Epithelial cell of esophagus (primary cell): ENCODE results near the gene CPT1C.

Source experiments
- DNase-seq: peaks from one replicate; pipeline ENCODE4 v3.0.0; 2010; ENCODE audit warnings: low read depth
- H3K4me3 ChIP-seq: 2 replicates; pipeline ENCODE4 v1.5.1; 2011; ENCODE audit warnings: mild to moderate bottlenecking, low read length, control low read depth
- TF ChIP-seq, protein P1 (sequence below): IDR thresholded peaks from 2 replicates; pipeline ENCODE4 v1.5.1; 2011; ENCODE audit warnings: low read depth, mild to moderate bottlenecking, low read length, control low read depth, inconsistent platforms; ENCODE audit not compliant: insufficient read depth; ENCODE audit errors: missing control alignments

CPT1C gene

GRCh38 chr19:49677901-49678674 lies 12.8 kb upstream of the CPT1C start:
- peak overlapping the region; percentile 95 for H3K4me3 ChIP-seq
- TF ChIP-seq, protein P1, sequence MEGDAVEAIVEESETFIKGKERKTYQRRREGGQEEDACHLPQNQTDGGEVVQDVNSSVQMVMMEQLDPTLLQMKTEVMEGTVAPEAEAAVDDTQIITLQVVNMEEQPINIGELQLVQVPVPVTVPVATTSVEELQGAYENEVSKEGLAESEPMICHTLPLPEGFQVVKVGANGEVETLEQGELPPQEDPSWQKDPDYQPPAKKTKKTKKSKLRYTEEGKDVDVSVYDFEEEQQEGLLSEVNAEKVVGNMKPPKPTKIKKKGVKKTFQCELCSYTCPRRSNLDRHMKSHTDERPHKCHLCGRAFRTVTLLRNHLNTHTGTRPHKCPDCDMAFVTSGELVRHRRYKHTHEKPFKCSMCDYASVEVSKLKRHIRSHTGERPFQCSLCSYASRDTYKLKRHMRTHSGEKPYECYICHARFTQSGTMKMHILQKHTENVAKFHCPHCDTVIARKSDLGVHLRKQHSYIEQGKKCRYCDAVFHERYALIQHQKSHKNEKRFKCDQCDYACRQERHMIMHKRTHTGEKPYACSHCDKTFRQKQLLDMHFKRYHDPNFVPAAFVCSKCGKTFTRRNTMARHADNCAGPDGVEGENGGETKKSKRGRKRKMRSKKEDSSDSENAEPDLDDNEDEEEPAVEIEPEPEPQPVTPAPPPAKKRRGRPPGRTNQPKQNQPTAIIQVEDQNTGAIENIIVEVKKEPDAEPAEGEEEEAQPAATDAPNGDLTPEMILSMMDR, result peak; percentile 58
- peak; percentile 75 for DNase-seq

DNA sequence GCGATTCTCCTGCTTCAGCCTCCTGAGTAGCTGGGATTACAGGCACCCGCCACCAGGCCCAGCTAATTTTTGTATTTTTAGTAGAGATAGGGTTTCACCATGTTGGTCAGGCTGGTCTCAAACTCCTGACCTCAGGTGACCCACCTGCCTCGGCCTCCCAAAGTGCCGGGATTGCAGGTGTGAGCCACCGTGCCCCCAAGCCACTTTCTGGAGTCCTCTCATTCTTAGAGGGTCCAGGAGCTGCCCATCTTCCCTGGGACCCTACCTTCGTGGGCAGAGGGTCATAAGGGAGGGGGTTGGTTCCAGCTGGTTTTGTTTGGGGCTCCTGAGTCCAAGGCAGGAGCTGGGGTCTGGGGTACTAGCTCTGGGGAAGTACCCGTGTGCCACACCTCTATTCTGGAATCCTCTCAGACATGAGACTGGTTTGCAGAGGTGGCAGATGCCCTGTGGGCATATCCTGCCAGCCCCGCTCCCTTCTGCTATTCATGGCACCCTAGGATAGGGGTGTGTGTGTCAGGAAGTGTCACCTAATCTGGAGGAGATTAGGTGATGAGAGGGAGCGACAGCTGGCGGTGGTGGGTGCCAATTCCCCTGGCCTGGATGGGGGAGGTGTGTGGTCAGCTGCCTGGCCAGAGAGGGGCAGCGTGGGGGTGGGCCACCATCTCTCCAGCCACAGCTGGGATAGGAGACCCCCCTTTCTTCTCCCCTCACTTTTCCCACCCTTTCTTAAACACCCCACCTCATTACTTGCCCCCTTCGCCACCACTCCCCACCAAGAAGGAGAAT lies 11.7 kb upstream of the CPT1C start:
- H3K4me3 ChIP-seq, result no peak overlapping the region
- DNase-seq, result peak; percentile 32
- TF ChIP-seq, protein P1, result no peak

DNA sequence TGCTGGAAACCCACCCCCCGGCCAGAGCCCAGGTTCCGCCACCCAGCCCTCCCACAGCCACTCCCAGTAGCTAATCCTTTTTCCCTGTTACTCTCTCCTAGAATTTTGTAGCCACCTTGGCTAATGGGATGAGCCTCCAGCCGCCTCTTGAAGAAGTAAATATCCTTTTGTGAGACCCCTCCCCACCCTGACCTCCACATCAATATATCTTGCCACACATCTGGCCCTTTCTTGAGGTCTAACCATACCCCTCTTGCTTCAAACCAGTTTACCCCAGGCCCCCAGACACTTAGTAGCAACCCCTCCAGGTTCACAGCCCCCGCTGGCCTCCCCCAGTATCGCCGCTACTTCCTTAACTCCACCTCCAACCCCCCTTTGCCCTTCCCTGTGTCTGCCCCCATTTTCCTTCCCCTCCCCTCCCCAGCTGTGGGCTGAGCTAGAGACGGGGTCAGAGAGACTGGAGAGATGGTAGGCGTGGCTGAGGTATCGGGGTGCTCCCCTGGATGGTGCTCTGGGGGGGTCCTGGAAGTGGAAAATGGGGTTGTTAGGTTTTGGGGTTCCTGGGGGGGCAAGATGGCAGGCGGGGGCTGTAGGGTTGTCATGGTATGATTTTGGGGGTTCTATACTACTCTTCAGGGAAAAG lies 11.0 kb upstream of the CPT1C start:
- DNase-seq, result no peak
- TF ChIP-seq, protein P1, result no peak
- H3K4me3 ChIP-seq, result no peak overlapping the region

GRCh38 chr19:49680421-49681351 lies 10.2 kb upstream of the CPT1C start:
- DNase-seq, result peak; percentile 83
- H3K4me3 ChIP-seq, result no peak overlapping the region
- TF ChIP-seq, protein P1, result peak; percentile 96

DNA sequence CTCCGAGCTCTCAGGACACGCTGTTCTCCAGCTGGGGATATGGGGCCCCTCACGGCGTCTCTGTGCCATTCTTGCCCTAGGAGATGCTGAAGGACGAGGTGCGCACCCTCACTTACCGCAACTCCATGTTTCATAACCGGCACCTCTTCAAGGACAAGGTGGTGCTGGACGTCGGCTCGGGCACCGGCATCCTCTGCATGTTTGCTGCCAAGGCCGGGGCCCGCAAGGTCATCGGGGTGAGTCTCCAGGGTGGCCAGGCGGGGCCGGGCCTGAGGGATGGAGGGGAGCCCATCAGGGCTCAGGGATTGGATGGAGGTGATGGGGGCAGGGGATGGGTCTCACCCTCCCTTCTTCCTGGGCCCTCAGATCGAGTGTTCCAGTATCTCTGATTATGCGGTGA lies 9.1 kb upstream of the CPT1C start:
- TF ChIP-seq, protein P1, result no peak
- no peak overlapping the region for H3K4me3 ChIP-seq
- DNase-seq, result no peak

DNA sequence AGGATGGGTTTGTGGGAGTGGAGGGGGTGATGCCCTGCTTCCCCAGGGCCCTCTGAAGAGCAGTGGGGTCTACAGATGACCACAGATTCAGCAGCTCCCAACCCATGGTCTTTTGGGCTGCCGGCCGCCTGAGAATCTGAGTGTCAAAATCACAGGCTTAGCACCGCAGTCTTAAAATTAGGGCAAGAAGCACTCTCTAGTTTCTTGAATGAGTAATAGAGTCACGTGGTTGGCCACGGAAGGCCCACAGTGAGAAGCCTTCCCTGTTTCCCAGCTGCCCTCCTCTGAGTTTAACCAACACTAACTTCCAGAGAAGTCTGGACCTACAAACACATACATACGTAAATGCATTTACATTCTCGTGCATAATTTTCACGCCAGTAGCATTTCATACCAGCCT lies 8.6 kb upstream of the CPT1C start:
- no peak for DNase-seq
- TF ChIP-seq, protein P1, result no peak
- H3K4me3 ChIP-seq, result no peak overlapping the region
